Caco-2 (cell line): Measurements from ENCODE around the gene N4BP2. TPM values are rescaled to one million over a fixed set of nuclear protein-coding genes. Genes with fewer than 3 reads are reported as not detected.

Experiments used
- BruUV-seq: library from RNA; stranded (reverse); fragments of 400-500 nt; replicated peaks from 2 replicates; lab custom pipeline; 2021; lab: Mats Ljungman, UMichigan
- CTCF ChIA-PET: fragments of 300-600 bp; sonication (Branson Sonifier 250); formaldehyde crosslinking; loops from one replicate; lab custom pipeline; 2022; ENCODE audit warnings: antibody characterized with exemption; lab: Charles Lee
- POLR2A ChIA-PET: fragments of 300-600 bp; sonication (Branson Sonifier 250); formaldehyde crosslinking; loops from one replicate; lab custom pipeline; 2022; ENCODE audit warnings: antibody characterized with exemption; lab: Charles Lee
- DNase-seq, 2 experiments: peaks; one replicate each; pipeline versions ENCODE4 v3.0.0 to v3.0.0-alpha.2; 2020 to 2022
- H3K27me3 ChIP-seq: replicated peaks from 2 replicates; pipeline ENCODE4 v1.6.0; 2011; ENCODE audit warnings: low read length; ENCODE audit not compliant: control insufficient read depth, insufficient read depth
- H3K36me3 ChIP-seq: 2 replicates; pipeline ENCODE4 v1.5.1; 2011; ENCODE audit warnings: low read length; ENCODE audit not compliant: control insufficient read depth, insufficient read depth
- H3K4me1 ChIP-seq: fragments of 250-450 bp; sonication (Bioruptor Pico); 2 replicates; pipeline ENCODE4 v1.5.1; 2020; ENCODE audit warnings: mild to moderate bottlenecking
- H3K4me3 ChIP-seq: 2 replicates; pipeline ENCODE4 v1.5.1; 2011; ENCODE audit warnings: low read depth, mild to moderate bottlenecking, control low read depth, low read length
- H3K9me3 ChIP-seq: fragments of 250-450 bp; sonication (Bioruptor Pico); 2 replicates; pipeline ENCODE4 v1.5.1; 2020; ENCODE audit warnings: mild to moderate bottlenecking, moderate library complexity
- H3K27ac Mint-ChIP-seq: one replicate; pipeline ENCODE4 v1.8.0; 2022; ENCODE audit warnings: mixed read lengths; ENCODE audit not compliant: unreplicated experiment
- H3K27me3 Mint-ChIP-seq: one replicate; pipeline ENCODE4 v1.8.0; 2022; ENCODE audit warnings: mixed read lengths; ENCODE audit not compliant: insufficient read depth, unreplicated experiment
- H3K36me3 Mint-ChIP-seq: one replicate; pipeline ENCODE4 v1.8.0; 2022; ENCODE audit warnings: mild to moderate bottlenecking, mixed read lengths; ENCODE audit not compliant: insufficient read depth, unreplicated experiment
- H3K4me1 Mint-ChIP-seq: one replicate; pipeline ENCODE4 v1.8.0; 2022; ENCODE audit warnings: low read depth, mixed read lengths; ENCODE audit not compliant: unreplicated experiment
- H3K4me3 Mint-ChIP-seq: one replicate; pipeline ENCODE4 v1.8.0; 2022; ENCODE audit warnings: mild to moderate bottlenecking, moderate library complexity, mixed read lengths; ENCODE audit not compliant: unreplicated experiment
- H3K9me3 Mint-ChIP-seq: one replicate; pipeline ENCODE4 v1.8.0; 2022; ENCODE audit warnings: mixed read lengths; ENCODE audit not compliant: unreplicated experiment
- intact Hi-C: fragments of 100-400 bp; cut with micrococcal nuclease; formaldehyde crosslinking; loops from one replicate; pipeline ENCODE4 v1.10.0; 2022; ENCODE audit not compliant: unreplicated experiment
- total RNA-seq: library from RNA; stranded (reverse); gene quantifications from 2 replicates; pipeline ENCODE4 v1.2.3, GENCODE V29; 2022
- TF ChIP-seq, protein P1 (sequence below), 2 experiments: fragments of 200-600 bp in 1 of 2; IDR thresholded peaks; 1 replicate in 1 of 2; 2 replicates in 1 of 2; pipeline versions ENCODE4 v1.5.1 to v1.8.0; 2011 to 2022; ENCODE audit warnings: antibody characterized with exemption in 1 of 2, control low read depth in 1 of 2, inconsistent platforms in 1 of 2, low read depth in 1 of 2, low read length in 1 of 2, mild to moderate bottlenecking in 1 of 2, moderate library complexity in 1 of 2; ENCODE audit not compliant: insufficient read depth in 1 of 2, severe bottlenecking in 1 of 2, unreplicated experiment in 1 of 2

Gene N4BP2
- total RNA-seq, 1 experiment from 2014 or later: 28.7 TPM

DNA sequence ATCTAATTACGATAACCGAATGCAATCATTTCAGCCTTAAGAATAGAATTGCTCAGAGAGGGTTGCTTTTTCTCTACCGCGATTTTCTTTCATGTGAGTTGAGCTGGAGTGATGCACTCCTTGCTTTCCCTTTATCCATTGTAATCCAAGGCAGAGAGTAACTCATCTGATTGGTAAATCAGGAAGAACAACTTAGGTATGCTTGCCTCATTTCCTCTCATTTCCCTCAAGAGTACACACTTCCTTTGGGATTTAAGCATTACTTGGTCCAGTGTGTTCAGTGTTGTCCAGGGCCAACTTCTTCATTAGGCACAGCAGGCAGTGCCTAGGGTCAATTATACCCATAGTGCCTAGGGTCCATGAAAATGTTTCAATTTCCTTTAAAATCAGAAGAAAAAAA lies 15.7 kb upstream of the N4BP2 start:
- Mint-ChIP-seq H3K4me3 (no peak overlapping the region), H3K4me1 (peaks cover under 1% of the 10 kb centered on the region), H3K9me3 (no peaks in the 10 kb centered on the region), H3K36me3 (no peaks in the 10 kb centered on the region), H3K27ac (no peak overlapping the region), H3K27me3 (no peaks in the 10 kb centered on the region)
- no peak for DNase-seq
- ChIA-PET CTCF (no interaction called here), POLR2A (no interaction called here)
- TF ChIP-seq, protein P1, sequence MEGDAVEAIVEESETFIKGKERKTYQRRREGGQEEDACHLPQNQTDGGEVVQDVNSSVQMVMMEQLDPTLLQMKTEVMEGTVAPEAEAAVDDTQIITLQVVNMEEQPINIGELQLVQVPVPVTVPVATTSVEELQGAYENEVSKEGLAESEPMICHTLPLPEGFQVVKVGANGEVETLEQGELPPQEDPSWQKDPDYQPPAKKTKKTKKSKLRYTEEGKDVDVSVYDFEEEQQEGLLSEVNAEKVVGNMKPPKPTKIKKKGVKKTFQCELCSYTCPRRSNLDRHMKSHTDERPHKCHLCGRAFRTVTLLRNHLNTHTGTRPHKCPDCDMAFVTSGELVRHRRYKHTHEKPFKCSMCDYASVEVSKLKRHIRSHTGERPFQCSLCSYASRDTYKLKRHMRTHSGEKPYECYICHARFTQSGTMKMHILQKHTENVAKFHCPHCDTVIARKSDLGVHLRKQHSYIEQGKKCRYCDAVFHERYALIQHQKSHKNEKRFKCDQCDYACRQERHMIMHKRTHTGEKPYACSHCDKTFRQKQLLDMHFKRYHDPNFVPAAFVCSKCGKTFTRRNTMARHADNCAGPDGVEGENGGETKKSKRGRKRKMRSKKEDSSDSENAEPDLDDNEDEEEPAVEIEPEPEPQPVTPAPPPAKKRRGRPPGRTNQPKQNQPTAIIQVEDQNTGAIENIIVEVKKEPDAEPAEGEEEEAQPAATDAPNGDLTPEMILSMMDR (IDR thresholded peaks at IDR 0.05; ENCODE audit: insufficient read depth in 1 of 2, low read depth in 1 of 2, low read length in 1 of 2, severe bottlenecking in 1 of 2, unreplicated experiment in 1 of 2): no peak
- BruUV-seq: no TSS peak
- intact Hi-C loops: no loop called here
- Histone ChIP-seq H3K27me3 (no peaks in the 10 kb centered on the region), H3K9me3 (no peaks in the 10 kb centered on the region), H3K4me1 (peaks cover 1% of the 10 kb centered on the region; the same call in 1 of the 2 replicates), H3K4me3 (no peak overlapping the region), H3K36me3 (no peaks in the 10 kb centered on the region)

DNA sequence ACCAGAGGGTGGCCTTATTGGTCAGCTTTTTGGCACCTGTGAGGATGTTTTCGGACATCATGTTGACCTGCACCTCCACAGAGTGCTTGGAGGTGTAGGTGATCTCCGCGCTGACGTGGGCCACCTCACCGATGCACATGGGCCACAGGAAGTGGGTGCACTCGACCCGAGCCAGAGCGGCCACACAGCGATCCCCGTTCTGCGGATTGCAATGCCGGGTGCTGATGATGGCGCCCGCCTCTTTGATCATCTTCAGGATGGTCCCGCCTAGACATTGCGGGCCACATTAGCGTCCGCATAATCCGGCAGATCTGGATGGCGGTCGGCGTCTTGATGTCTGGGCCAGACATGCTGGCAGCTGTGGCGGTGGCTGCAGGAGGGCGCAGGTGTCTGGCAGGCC lies 12.9 kb upstream of the N4BP2 start:
- Mint-ChIP-seq H3K9me3 (no peaks in the 10 kb centered on the region), H3K27ac (no peak overlapping the region), H3K4me3 (no peak overlapping the region), H3K27me3 (no peaks in the 10 kb centered on the region), H3K4me1 (peaks cover 11% of the 10 kb centered on the region), H3K36me3 (peaks cover 6% of the 10 kb centered on the region)
- TF ChIP-seq, protein P1 (IDR thresholded peaks at IDR 0.05; ENCODE audit: insufficient read depth in 1 of 2, low read depth in 1 of 2, low read length in 1 of 2, severe bottlenecking in 1 of 2, unreplicated experiment in 1 of 2): no peak
- intact Hi-C loops: no loop called here
- Histone ChIP-seq H3K4me3 (no peak overlapping the region), H3K4me1 (peaks cover 10% of the 10 kb centered on the region; the same call in 1 of the 2 replicates), H3K27me3 (no peaks in the 10 kb centered on the region), H3K36me3 (no peaks in the 10 kb centered on the region), H3K9me3 (no peaks in the 10 kb centered on the region)
- ChIA-PET POLR2A (no interaction called here), CTCF (no interaction called here)
- no peak for DNase-seq
- no TSS peak for BruUV-seq

DNA sequence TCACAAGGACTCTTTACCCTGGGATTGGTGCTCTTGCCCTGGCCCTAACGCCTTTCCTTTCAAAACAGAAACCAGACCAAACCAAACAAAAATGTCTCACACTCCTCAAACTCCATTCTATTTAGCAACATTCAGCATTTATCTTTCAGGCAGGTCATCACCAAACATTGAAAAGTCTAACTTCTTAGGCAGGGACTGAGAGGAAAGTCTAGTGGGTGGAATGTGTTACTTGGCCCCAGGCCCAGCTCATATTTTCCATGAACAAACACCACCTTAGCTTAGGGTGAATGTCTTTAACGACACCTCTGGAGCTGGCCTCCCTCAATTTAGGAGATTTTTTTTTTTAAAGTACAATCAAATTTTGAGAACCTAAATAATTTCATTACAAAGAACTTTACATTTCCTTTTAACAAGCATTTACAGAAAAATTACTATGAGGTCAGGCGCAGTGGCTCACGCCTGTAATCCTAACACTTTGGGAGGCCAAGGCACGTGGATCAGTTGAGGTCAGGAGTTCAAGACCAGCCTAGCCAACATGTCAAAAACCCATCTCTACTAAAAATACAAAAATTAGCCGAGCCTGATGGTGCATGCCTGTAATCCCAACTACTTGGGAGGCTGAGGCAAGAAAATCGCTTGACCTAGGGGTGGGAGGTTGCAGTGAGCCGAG lies 10.2 kb upstream of the N4BP2 start:
- no peaks in the 10 kb centered on the region for H3K27me3 Mint-ChIP-seq
- Histone ChIP-seq H3K9me3 (no peaks in the 10 kb centered on the region), H3K4me3 (no peak overlapping the region), H3K27me3 (no peaks in the 10 kb centered on the region), H3K4me1 (peaks cover 10% of the 10 kb centered on the region; the same call in 1 of the 2 replicates), H3K36me3 (no peaks in the 10 kb centered on the region)
- no TSS peak for BruUV-seq
- intact Hi-C loops: loop anchor here (1.0 kb wide), 2 partner anchors 9 to 47 kb away; no protein-coding TSS in a partner anchor
- H3K9me3 Mint-ChIP-seq: no peaks in the 10 kb centered on the region
- ChIA-PET CTCF (interaction anchor here (1.3 kb wide), 1 partner anchor 9 kb away, joined by 5 read pairs; no protein-coding TSS in a partner anchor), POLR2A (interaction anchor here (0.6 to 1.7 kb wide), 2 partner anchors 10 to 29 kb away, joined by 5 to 17 read pairs; partner anchors contain the start of gene N4BP2)
- peak overlapping the region; percentile 59 for H3K4me3 Mint-ChIP-seq
- peaks cover 11% of the 10 kb centered on the region for H3K4me1 Mint-ChIP-seq
- TF ChIP-seq, protein P1 (IDR thresholded peaks at IDR 0.05; ENCODE audit: insufficient read depth in 1 of 2, low read depth in 1 of 2, low read length in 1 of 2, severe bottlenecking in 1 of 2, unreplicated experiment in 1 of 2): peak; percentile 16 to 34
- DNase-seq: peak; percentile 62 to 77
- H3K27ac Mint-ChIP-seq: peak overlapping the region; percentile 88
- H3K36me3 Mint-ChIP-seq: peaks cover 6% of the 10 kb centered on the region
